ENCODE results near the gene EMILIN3.

The EMILIN3 gene

GRCh38 chr20:41392295-41392694 is 25.7 kb upstream of the EMILIN3 start:
- DNase-seq (ENCODE audit: low spot score): no peak

- DNase-seq (ENCODE audit: low spot score): no peak
These were observed 25.0 kb upstream of the EMILIN3 start for GRCh38 chr20:41391587-41392001.

GRCh38 chr20:41390889-41391288 is 24.3 kb upstream of the EMILIN3 start:
- DNase-seq (ENCODE audit: low spot score): no peak

GRCh38 chr20:41387444-41387851 is 20.8 kb upstream of the EMILIN3 start:
- DNase-seq (ENCODE audit: low spot score): no peak

GRCh38 chr20:41386502-41387427 is 20.1 kb upstream of the EMILIN3 start:
- DNase-seq (ENCODE audit: low spot score): peak; percentile 69

GRCh38 chr20:41382791-41383305 is 16.2 kb upstream of the EMILIN3 start:
- no peak for DNase-seq (ENCODE audit: low spot score)

GRCh38 chr20:41380551-41381193 is 14.1 kb upstream of the EMILIN3 start:
- no peak for DNase-seq (ENCODE audit: low spot score)

- DNase-seq (ENCODE audit: low spot score): no peak
These were observed 12.9 kb upstream of the EMILIN3 start for GRCh38 chr20:41379551-41379950.

- no peak for DNase-seq (ENCODE audit: low spot score)
These were observed 10.7 kb upstream of the EMILIN3 start for GRCh38 chr20:41377275-41377674.

GRCh38 chr20:41376349-41376748 is 9.7 kb upstream of the EMILIN3 start:
- DNase-seq (ENCODE audit: low spot score): no peak

- no peak for DNase-seq (ENCODE audit: low spot score)
These were observed 9.2 kb upstream of the EMILIN3 start for GRCh38 chr20:41375846-41376245.

- DNase-seq (ENCODE audit: low spot score): no peak
These were observed 7.6 kb upstream of the EMILIN3 start for GRCh38 chr20:41373931-41374920.

- no peak for DNase-seq (ENCODE audit: low spot score)
These were observed 6.7 kb upstream of the EMILIN3 start for GRCh38 chr20:41373251-41373783.

GRCh38 chr20:41371371-41371770 is 4.8 kb upstream of the EMILIN3 start:
- DNase-seq (ENCODE audit: low spot score): no peak

- DNase-seq (ENCODE audit: low spot score): no peak
These were observed 3.6 kb upstream of the EMILIN3 start for GRCh38 chr20:41370176-41370575.

- DNase-seq (ENCODE audit: low spot score): no peak
These were observed 3.1 kb upstream of the EMILIN3 start for GRCh38 chr20:41369673-41370072.

- DNase-seq (ENCODE audit: low spot score): no peak
These were observed 1.3 kb upstream of the EMILIN3 start for GRCh38 chr20:41367956-41368355.

- DNase-seq (ENCODE audit: low spot score): no peak
These were observed 726 bp upstream of the EMILIN3 start for GRCh38 chr20:41367393-41367695.

- DNase-seq (ENCODE audit: low spot score): no peak
These were observed 657 bp downstream of the EMILIN3 start for GRCh38 chr20:41365777-41366545.

- no peak for DNase-seq (ENCODE audit: low spot score)
These were observed 1.5 kb downstream of the EMILIN3 start for GRCh38 chr20:41364967-41365765.

All from AG20443 (cell line).